HG03095 (cell line): ENCODE results near the gene RHBDF2.
"Not testable (repeated sequence)": the region's sequence is repeated elsewhere in the genome, so short reads cannot be mapped to it uniquely, and the experiment has no call there.

Source experiments
- ATAC-seq: cut with Tn5 transposase; IDR thresholded peaks from one replicate; pipeline ENCODE4 v1.9.1; 2021; ENCODE audit warnings: moderate library complexity; ENCODE audit not compliant: unreplicated experiment

The RHBDF2 gene

GRCh38 chr17:76538281-76538931 is 37.2 kb upstream of the RHBDF2 start:
- no peak for ATAC-seq

GRCh38 chr17:76537578-76538280 is 36.5 kb upstream of the RHBDF2 start, which contains the start of gene CYGB:
Gene CYGB (minus strand): TSS chr17:76537709. CDS start chr17:76537542, 167 bp downstream.
- no peak for ATAC-seq

DNA sequence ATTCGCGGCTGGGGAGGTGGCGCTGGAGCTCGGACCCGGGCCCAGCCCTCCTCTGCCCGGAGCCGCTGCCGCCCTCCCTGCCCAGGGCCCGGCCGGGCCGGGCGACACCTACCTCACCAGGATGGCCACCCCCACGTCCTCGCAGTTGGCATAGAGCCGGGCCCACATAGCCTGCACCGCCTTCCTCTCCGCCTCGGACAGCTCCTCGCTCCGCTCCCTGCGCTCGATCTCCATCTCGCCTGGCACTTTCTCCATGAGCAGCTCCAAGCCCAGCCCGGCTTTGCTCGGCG is 36.0 kb upstream of the RHBDF2 start:
- ATAC-seq, result no peak

GRCh38 chr17:76536511-76537287 is 35.5 kb upstream of the RHBDF2 start:
- ATAC-seq, result no peak

DNA sequence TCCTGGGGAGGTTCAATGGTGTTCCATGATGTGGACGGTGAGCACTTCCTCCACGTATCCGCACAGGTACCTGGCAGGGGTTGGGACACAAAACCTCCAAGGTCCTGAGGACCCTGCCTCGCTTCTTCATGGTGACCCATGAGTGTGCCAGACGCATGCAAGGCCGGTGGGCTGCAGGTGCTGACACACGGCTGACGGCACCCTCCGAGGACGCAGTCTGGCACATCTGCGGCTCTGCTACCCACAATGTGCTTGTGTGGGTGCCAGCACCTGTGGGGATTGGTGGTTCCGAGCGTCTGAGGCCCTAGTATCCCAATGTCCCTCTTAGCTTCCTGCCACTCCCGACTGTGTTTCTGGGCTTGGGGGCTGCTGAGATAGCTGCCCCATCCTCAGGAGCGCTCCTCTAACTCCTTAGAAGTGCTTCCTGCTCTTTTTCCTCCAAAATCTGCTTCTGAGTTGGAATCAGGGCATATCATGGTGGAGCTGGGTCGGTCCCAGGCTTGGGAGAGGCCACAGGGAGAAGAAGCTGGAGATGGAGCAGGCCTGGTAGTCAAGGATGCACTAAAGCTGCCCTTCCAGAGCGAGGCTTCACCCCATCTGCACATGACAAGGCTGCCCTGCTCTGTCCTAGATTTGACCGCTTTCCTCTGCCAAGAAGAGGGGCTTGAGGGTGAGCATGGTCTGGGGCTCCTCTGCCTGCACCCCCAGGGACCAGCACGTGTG is 34.7 kb upstream of the RHBDF2 start:
- no peak for ATAC-seq

DNA sequence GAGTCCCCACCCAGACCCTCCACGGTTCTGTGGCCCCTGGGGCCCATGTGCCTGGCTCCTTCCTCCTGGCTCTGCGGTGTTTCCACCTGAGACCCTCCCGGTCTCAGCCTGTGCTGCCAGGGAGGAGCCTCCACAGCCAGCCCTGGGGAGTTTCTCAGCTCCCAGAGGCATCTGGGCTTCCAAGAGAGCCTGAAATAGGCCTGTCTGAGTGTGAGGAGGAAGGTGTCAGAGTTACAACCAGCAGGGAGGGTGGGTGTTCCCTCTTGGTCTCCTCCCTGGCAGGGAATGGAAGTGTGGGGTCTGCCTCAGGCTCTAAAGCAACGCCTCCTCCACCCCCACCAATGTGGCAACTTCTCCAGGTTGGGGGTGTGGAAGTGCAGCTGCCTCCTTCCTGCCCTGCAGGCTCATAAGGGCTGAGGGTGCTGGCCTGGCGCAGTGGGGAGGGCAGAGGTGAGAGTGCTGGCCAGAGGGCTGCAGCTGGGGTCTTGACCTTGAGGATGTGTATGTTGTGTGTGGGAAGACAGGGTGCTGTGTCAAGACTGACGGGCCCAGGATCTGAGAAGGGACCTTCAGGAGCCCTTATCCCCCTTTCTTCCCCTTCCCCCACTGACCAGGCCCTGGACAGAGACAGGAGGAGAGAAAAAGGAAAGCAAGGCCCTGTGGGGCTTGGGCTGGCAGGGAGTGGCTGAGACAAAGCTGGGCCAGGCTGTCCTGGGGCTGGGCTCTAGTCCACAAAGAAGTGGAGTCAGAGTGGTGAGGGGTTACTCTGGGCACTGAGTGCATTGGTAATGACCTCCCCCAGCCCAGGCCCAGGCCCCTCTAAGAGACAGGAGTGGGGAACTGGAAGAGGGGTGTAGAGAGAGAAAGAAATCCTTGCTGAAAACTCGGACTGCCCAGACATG is 33.9 kb upstream of the RHBDF2 start:
- ATAC-seq, result no peak

GRCh38 chr17:76533640-76534359 is 32.6 kb upstream of the RHBDF2 start:
- not testable (repeated sequence) for ATAC-seq

GRCh38 chr17:76532072-76532651 is 30.9 kb upstream of the RHBDF2 start:
- no peak for ATAC-seq

- ATAC-seq, result no peak
Observed at GRCh38 chr17:76531486-76532038, 30.3 kb upstream of the RHBDF2 start.

DNA sequence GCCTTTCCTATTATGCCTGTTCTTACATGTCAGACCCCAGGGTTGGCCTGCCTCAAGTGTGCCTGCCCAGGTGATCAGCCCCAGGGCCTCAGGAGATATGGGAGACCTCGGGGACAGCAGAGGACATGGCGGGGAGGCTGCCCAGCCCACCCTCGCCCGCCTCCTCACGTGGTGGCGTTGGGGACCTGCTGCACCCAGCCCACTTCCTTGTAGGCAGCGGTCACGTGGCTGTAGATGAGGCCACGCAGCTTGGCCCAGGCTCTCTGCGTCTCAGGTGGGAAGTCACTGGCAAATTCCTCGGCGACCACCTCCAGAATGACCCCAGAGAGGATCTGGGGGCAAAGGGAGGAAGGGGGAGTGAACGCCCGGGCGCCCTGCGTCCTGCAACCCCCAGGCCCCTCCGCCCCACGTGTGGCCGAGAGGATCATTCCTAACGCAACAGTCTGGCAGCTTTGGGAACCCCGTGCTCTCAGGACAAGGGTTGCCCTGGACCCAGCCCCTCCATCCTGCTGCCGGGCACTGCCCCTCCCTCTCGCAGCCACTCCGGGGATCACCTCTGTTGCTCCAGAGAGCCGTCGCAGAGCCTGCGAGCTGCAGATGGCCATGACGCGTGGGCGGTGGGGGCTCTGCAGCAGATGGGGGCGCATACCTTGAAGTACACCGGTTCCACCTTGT is 29.7 kb upstream of the RHBDF2 start:
- no peak for ATAC-seq

DNA sequence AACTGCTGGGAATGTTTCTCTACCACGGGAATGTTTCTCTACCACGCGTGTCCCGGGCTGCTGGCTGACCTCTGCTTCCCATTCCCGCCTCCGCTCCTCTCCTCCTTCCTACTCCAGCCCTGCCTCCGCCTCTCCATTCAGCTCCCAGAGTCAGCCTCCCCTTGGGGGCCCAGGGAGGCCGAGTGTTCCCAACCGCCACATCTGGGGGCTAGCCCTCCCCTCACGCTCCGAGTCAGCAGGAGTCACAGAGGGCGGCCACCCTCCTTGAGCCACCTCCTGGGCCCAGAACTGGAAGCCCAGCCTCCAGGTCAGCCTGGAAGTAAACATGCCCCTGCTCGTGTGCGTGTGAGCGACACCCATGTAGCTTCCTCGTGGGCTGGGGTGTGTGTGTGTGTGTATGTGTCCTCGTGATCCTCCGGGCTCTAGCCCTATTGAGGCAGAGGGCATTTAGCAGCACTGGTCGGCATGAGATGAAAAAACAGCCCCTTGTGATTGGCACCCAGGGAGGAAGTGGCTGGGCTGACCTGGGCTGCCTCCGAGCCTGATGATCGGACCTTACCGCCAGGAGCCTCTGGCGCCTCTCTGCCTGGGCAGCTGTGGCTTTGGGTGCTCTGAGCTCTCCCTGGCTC is 29.0 kb upstream of the RHBDF2 start:
- no peak for ATAC-seq

DNA sequence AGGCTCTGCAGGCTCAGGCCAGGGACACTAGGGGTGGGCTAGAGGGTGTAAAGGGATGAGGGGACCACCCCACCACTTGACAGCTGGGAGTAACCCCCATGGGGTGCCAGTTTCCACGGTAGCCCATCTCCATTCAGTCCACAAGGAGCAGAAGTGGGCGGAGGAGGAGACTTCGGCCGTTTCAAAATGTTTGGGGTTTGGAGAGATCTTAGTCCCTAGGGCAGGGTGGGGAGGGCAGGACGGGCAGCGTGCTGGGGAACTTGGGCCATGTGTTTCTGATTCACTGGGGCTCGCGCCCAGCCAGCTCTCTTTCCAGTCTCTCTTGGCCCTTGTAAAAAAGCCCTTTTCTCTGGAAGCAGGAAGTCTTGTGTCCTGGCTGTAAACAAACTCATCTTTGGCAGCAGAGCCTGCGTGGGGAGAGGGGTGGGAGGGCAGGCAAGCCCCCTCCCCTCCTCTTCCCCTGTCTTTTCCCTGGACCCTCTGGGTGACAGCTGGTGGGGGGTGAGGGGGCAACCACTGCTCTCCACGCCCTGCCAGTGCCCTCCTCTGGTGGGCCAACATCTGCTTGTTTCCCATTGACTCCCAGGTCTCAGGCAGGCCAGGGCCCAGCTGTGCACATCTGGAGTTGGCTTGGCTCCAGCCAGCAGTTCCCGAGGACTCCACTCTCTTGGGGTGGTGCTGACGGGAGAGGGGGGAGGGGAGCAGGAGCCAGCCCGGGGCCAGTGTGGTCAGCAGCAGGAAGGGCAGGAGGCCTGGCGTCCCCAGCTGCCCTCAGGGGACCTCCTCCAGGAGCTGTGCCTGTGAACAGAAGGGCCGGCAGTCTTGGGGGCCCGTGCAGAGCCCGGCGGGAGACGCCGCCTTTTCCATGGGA is 28.2 kb upstream of the RHBDF2 start:
- ATAC-seq, result no peak

- ATAC-seq, result no peak
Observed at GRCh38 chr17:76528528-76529223, 27.5 kb upstream of the RHBDF2 start.

GRCh38 chr17:76528156-76528527 is 26.9 kb upstream of the RHBDF2 start:
- ATAC-seq, result no peak

DNA sequence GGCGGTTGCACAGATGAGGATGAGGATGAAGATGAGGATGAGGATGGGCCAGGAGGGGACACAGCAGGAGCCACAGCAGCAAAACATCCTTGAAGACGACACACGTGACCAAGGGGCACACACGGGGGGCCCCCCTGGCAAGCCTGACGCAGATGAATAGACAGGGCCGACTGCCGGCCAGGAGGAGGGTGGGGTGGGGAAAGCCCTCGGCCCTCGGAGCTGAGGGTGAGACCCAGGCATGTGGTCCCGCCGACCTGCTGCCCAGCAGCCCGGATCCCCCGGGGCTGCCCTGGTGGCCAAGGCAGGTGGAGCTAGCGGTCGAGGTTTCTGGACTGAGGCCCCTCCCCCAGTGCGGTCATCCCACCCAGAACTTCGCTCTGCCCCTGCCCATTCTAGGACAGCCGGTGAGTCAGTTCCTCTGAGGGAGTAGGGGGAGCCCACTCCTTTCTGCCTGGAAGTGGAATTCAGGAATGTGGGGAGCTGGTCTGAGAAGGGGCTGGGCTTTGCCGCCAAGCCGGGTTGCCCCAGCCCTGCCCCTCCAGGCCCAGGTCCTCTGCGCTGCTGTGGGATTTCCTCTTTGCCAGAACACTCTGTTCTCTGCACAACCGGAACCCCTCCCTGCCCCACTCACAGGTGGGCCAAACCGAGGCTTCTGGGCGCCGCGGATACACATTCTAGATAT is 26.3 kb upstream of the RHBDF2 start:
- ATAC-seq, result no peak

GRCh38 chr17:76527016-76527415 is 25.8 kb upstream of the RHBDF2 start:
- ATAC-seq, result not testable (repeated sequence)
